CD14-positive monocyte (primary cell): ENCODE measurements around the gene WNT11. TPM values are rescaled to one million over a fixed set of nuclear protein-coding genes. Genes with fewer than 3 reads are reported as not detected.
A peak's percentile ranks its signal among the peaks of the same experiment; 100 is the strongest.

Experiments
- DNase-seq, 3 donors: peaks; one replicate each; pipeline ENCODE4 v3.0.0-alpha.2; 2011 to 2022
- H2AFZ ChIP-seq: 2 replicates; pipeline ENCODE4 v1.6.0; 2012; ENCODE audit warnings: mild to moderate bottlenecking, low read depth, low read length, inconsistent platforms; ENCODE audit not compliant: insufficient read depth, poor library complexity, severe bottlenecking
- H3K27ac ChIP-seq, 2 donors: 1 replicate in 1 of 2; 2 replicates in 1 of 2; pipeline ENCODE4 v1.5.1; 2012 to 2013; ENCODE audit warnings: low read length in 2 of 2, control low read depth in 1 of 2, inconsistent platforms in 1 of 2, low read depth in 1 of 2, mild to moderate bottlenecking in 1 of 2
- H3K27me3 ChIP-seq, 2 donors: one replicate each; pipeline versions ENCODE4 v1.6.0 to v1.6.1; 2011 to 2013; ENCODE audit warnings: low read length in 2 of 2; ENCODE audit not compliant: control insufficient read depth in 2 of 2, insufficient read depth in 2 of 2
- H3K36me3 ChIP-seq, 2 donors: replicated peaks in 1 of 2; 1 replicate in 1 of 2; 2 replicates in 1 of 2; pipeline versions ENCODE4 v1.5.1 to v1.6.1; 2012 to 2013; ENCODE audit warnings: low read length in 2 of 2, control low read depth in 1 of 2, inconsistent platforms in 1 of 2, mild to moderate bottlenecking in 1 of 2; ENCODE audit not compliant: insufficient read depth in 2 of 2, control insufficient read depth in 1 of 2
- H3K4me1 ChIP-seq, 2 donors: 1 replicate in 1 of 2; 2 replicates in 1 of 2; pipeline versions ENCODE4 v1.5.1 to v1.6.1; 2012 to 2013; ENCODE audit warnings: low read length in 2 of 2, control low read depth in 1 of 2, inconsistent platforms in 1 of 2, mild to moderate bottlenecking in 1 of 2, moderate library complexity in 1 of 2; ENCODE audit not compliant: insufficient read depth in 2 of 2, control insufficient read depth in 1 of 2
- H3K4me2 ChIP-seq: replicated peaks from 2 replicates; pipeline ENCODE3; 2012; ENCODE audit warnings: low read length, moderate library complexity, mild to moderate bottlenecking; ENCODE audit not compliant: poor library complexity, severe bottlenecking; ENCODE audit errors: extremely low read depth
- H3K4me3 ChIP-seq, 3 experiments: fragments of 200-600 bp in 1 of 3; sonication (generic) in 1 of 3; replicated peaks in 1 of 3; 1 replicate in 2 of 3; 2 replicates in 1 of 3; pipeline ENCODE4 v1.5.1; 2011 to 2013; ENCODE audit warnings: low read length in 3 of 3, mild to moderate bottlenecking in 3 of 3, control low read depth in 2 of 3, low read depth in 2 of 3, inconsistent platforms in 1 of 3, moderate library complexity in 1 of 3
- H3K79me2 ChIP-seq: 2 replicates; pipeline ENCODE4 v1.6.0; 2012; ENCODE audit warnings: mild to moderate bottlenecking, control low read depth, inconsistent platforms, low read length, moderate library complexity; ENCODE audit not compliant: insufficient read depth
- H3K9ac ChIP-seq: 2 replicates; pipeline ENCODE4 v1.6.0; 2017; ENCODE audit warnings: low read length, mild to moderate bottlenecking; ENCODE audit not compliant: insufficient read depth, poor library complexity, severe bottlenecking
- H3K9me3 ChIP-seq, 2 donors: replicated peaks in 1 of 2; 1 replicate in 1 of 2; 2 replicates in 1 of 2; pipeline versions ENCODE4 v1.5.1 to v1.6.1; 2012 to 2013; ENCODE audit warnings: low read length in 2 of 2, control low read depth in 1 of 2; ENCODE audit not compliant: control insufficient read depth in 1 of 2, insufficient read depth in 1 of 2
- H4K20me1 ChIP-seq: 2 replicates; pipeline ENCODE4 v1.6.0; 2012; ENCODE audit warnings: mild to moderate bottlenecking, low read length, control low read depth, moderate library complexity; ENCODE audit not compliant: insufficient read depth
- H3K27ac Mint-ChIP-seq, 7 donors: one replicate each; pipeline ENCODE4 v1.8.0; 2020; ENCODE audit warnings: mild to moderate bottlenecking in 7 of 7, mixed read lengths in 7 of 7, moderate library complexity in 6 of 7, inconsistent platforms in 2 of 7
- H3K27me3 Mint-ChIP-seq, 3 donors: one replicate each; pipeline ENCODE4 v1.8.0; 2021 to 2022; ENCODE audit warnings: low read depth in 3 of 3, mild to moderate bottlenecking in 3 of 3, mixed read lengths in 3 of 3, moderate library complexity in 3 of 3, inconsistent platforms in 1 of 3
- H3K36me3 Mint-ChIP-seq, 2 donors: one replicate each; pipeline ENCODE4 v1.8.0; 2020; ENCODE audit warnings: mixed read lengths in 2 of 2, inconsistent platforms in 1 of 2, mild to moderate bottlenecking in 1 of 2
- H3K4me1 Mint-ChIP-seq: one replicate; pipeline ENCODE4 v1.8.0; 2020; ENCODE audit warnings: mild to moderate bottlenecking, mixed read lengths
- H3K4me3 Mint-ChIP-seq, 2 donors: one replicate each; pipeline ENCODE4 v1.8.0; 2020; ENCODE audit warnings: mild to moderate bottlenecking in 2 of 2, mixed read lengths in 2 of 2, moderate library complexity in 1 of 2
- H3K9me3 Mint-ChIP-seq, 7 donors: one replicate each; pipeline ENCODE4 v1.8.0; 2020 to 2022; ENCODE audit warnings: mixed read lengths in 7 of 7, mild to moderate bottlenecking in 6 of 7, moderate library complexity in 6 of 7, inconsistent platforms in 2 of 7
- WGBS: methylation state at CpG from one replicate; pipeline ENCODE4 v1.1.5; 2013; ENCODE audit warnings: missing lambda C conversion rate; ENCODE audit not compliant: insufficient coverage; 5-methylcytosine and 5-hydroxymethylcytosine counted together
- intact Hi-C, 2 donors: fragments of 100-400 bp; cut with micrococcal nuclease; formaldehyde crosslinking; loops; one replicate each; pipeline versions ENCODE4 v1.15.0 to v1.15.1; 2023
- polyA plus RNA-seq, 3 donors: library from polyadenylated mRNA; depleted of rRNA in 1 of 3; unstranded in 2 of 3; stranded (reverse) in 1 of 3; fragments of 300-500 nt in 2 of 3; fragments of >200 nt in 1 of 3; fragmentation: Illumina TruSeq in 2 of 3; gene quantifications; 1 replicate in 2 of 3; 2 replicates in 1 of 3; pipeline ENCODE4 v1.2.3, GENCODE V29; 2012 to 2021
- TF ChIP-seq, protein P1 (sequence below): fragments of 200-600 bp; IDR thresholded peaks from one replicate; pipeline ENCODE4 v1.8.0; 2022; ENCODE audit warnings: antibody characterized with exemption, mild to moderate bottlenecking

The WNT11 gene
- polyA plus RNA-seq, 3 donors = 0.09 to 0.24 (median 0.21) TPM

DNA sequence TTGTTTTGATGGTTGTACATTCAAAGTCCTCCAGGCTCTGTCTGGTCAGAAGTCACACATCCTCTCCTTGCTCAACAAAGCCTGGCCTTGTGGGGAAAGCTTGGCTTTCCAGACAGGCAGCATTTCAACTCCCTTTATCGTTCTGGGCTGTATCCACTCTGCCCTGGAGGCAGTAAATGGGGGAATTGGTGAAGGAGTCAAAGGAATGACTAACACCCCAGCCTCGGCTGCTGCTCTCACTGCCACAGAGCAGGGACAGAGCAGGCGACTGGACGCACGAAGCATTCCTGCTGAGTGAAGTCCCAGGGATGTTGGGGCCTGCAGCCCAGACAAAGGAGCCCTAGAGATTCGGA, 52.8 kb downstream of the WNT11 start:
- Mint-ChIP-seq H3K4me3 (no peak overlapping the region), H3K27me3 (peaks cover 11 to 18% (median 15%) of the 10 kb centered on the region in 3 donors), H3K4me1 (peaks cover 16% of the 10 kb centered on the region), H3K36me3 (no peaks in the 10 kb centered on the region), H3K9me3 (peaks cover 0 to 2% (median 0%) of the 10 kb centered on the region in 7 donors), H3K27ac (peak overlapping the region in 2 of 7 donors; percentile 8 to 40)
- H3K4me1 ChIP-seq = peaks cover 10 to 12% of the 10 kb centered on the region in 2 donors
- TF ChIP-seq, protein P1, sequence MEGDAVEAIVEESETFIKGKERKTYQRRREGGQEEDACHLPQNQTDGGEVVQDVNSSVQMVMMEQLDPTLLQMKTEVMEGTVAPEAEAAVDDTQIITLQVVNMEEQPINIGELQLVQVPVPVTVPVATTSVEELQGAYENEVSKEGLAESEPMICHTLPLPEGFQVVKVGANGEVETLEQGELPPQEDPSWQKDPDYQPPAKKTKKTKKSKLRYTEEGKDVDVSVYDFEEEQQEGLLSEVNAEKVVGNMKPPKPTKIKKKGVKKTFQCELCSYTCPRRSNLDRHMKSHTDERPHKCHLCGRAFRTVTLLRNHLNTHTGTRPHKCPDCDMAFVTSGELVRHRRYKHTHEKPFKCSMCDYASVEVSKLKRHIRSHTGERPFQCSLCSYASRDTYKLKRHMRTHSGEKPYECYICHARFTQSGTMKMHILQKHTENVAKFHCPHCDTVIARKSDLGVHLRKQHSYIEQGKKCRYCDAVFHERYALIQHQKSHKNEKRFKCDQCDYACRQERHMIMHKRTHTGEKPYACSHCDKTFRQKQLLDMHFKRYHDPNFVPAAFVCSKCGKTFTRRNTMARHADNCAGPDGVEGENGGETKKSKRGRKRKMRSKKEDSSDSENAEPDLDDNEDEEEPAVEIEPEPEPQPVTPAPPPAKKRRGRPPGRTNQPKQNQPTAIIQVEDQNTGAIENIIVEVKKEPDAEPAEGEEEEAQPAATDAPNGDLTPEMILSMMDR = no peak
- intact Hi-C loops = loop anchor here (2.0 to 10.0 kb wide), 4 partner anchors 256 to 449 kb away; no protein-coding TSS in a partner anchor
- no peaks in the 10 kb centered on the region for H3K79me2 ChIP-seq
- H3K27ac ChIP-seq = no peak overlapping the region
- no peaks in the 10 kb centered on the region for H3K36me3 ChIP-seq
- 91% methylated on average over 6 of the region's 6 CpGs for WGBS
- H3K9ac ChIP-seq = no peak overlapping the region
- no peak for DNase-seq
- no peak overlapping the region for H3K4me3 ChIP-seq
- no peaks in the 10 kb centered on the region for H3K9me3 ChIP-seq
- no peak overlapping the region for H3K4me2 ChIP-seq
- H4K20me1 ChIP-seq = no peaks in the 10 kb centered on the region
- no peak overlapping the region for H2AFZ ChIP-seq
- H3K27me3 ChIP-seq = no peaks in the 10 kb centered on the region

DNA sequence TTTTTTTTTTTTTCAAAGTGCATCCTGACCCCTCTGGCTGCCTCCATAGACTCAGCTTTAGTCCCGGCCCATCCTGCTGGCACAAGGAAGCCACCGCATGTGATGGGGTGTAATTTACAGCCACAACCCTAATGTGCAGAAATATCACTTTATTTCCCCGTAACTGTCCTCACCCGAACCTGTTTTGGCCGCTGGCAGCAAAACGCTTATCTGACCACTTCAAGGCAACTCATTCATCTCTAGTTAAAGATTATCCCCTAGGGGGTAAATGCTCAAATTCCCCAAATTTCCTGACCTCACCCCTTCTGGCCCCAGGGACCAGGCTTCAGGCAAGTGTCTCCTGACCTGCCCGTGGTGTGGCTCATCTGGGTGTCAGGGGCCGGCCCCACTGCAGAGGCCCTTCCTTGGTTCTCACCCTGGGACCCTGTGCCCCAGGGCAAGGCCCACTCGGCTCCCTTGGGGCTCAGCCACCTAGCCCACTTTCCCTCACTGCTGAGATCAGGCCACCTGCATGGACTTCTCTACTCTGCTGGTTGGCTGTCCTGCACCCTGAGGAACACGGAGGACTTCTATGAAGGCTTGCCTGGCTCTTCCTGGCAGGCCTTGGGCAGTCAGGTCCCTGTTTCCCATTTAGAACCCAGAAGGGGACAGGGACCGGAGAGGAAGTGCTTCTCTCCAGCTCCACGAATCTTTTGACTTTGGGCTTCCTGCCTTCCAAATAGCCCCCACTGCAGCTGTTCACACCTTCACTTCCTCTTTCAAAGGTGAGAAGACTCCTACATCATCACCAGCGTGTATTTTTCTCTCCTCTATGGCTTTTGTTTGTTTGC, 53.3 kb downstream of the WNT11 start:
- WGBS = 88% methylated on average over 9 of the region's 13 CpGs
- no peaks in the 10 kb centered on the region for H3K36me3 Mint-ChIP-seq
- H3K4me1 ChIP-seq = peaks cover 10 to 12% of the 10 kb centered on the region in 2 donors
- no peak for DNase-seq
- peak overlapping the region in 1 of 3 experiments; percentile 73 for H3K4me3 ChIP-seq
- H3K4me2 ChIP-seq = peak overlapping the region; percentile 91
- H3K27ac Mint-ChIP-seq = peak overlapping the region in 1 of 7 donors; percentile 8
- no peak overlapping the region for H3K27ac ChIP-seq
- H3K27me3 ChIP-seq = no peaks in the 10 kb centered on the region
- H3K27me3 Mint-ChIP-seq = peaks cover 11 to 18% (median 15%) of the 10 kb centered on the region in 3 donors
- H2AFZ ChIP-seq = peak overlapping the region; percentile 88
- peaks cover 0 to 2% (median 0%) of the 10 kb centered on the region in 7 donors for H3K9me3 Mint-ChIP-seq
- H3K4me3 Mint-ChIP-seq = peak overlapping the region; percentile 74 to 93
- peak overlapping the region; percentile 53 for H3K9ac ChIP-seq
- TF ChIP-seq, protein P1 = no peak
- no peaks in the 10 kb centered on the region for H4K20me1 ChIP-seq
- H3K79me2 ChIP-seq = no peaks in the 10 kb centered on the region
- peaks cover 16% of the 10 kb centered on the region for H3K4me1 Mint-ChIP-seq
- no peaks in the 10 kb centered on the region for H3K36me3 ChIP-seq
- H3K9me3 ChIP-seq = no peaks in the 10 kb centered on the region
- intact Hi-C loops = loop anchor here (2.0 to 10.0 kb wide), 4 partner anchors 256 to 448 kb away; no protein-coding TSS in a partner anchor
